CD14-positive monocyte (primary cell): ENCODE results near the gene C5AR2. TPM values are rescaled to one million over a fixed set of nuclear protein-coding genes. Genes with fewer than 3 reads are reported as not detected.
A peak's percentile ranks its signal among the peaks of the same experiment; 100 is the strongest.

Source experiments
- DNase-seq, 3 donors: peaks; one replicate each; pipeline ENCODE4 v3.0.0-alpha.2; 2011 to 2022
- H2AFZ ChIP-seq: 2 replicates; pipeline ENCODE4 v1.6.0; 2012; ENCODE audit warnings: mild to moderate bottlenecking, low read depth, low read length, inconsistent platforms; ENCODE audit not compliant: insufficient read depth, poor library complexity, severe bottlenecking
- H3K27ac ChIP-seq, 2 donors: 1 replicate in 1 of 2; 2 replicates in 1 of 2; pipeline ENCODE4 v1.5.1; 2012 to 2013; ENCODE audit warnings: low read length in 2 of 2, control low read depth in 1 of 2, inconsistent platforms in 1 of 2, low read depth in 1 of 2, mild to moderate bottlenecking in 1 of 2
- H3K27me3 ChIP-seq, 2 donors: one replicate each; pipeline versions ENCODE4 v1.6.0 to v1.6.1; 2011 to 2013; ENCODE audit warnings: low read length in 2 of 2; ENCODE audit not compliant: control insufficient read depth in 2 of 2, insufficient read depth in 2 of 2
- H3K36me3 ChIP-seq, 2 donors: replicated peaks in 1 of 2; 1 replicate in 1 of 2; 2 replicates in 1 of 2; pipeline versions ENCODE4 v1.5.1 to v1.6.1; 2012 to 2013; ENCODE audit warnings: low read length in 2 of 2, control low read depth in 1 of 2, inconsistent platforms in 1 of 2, mild to moderate bottlenecking in 1 of 2; ENCODE audit not compliant: insufficient read depth in 2 of 2, control insufficient read depth in 1 of 2
- H3K4me1 ChIP-seq, 2 donors: 1 replicate in 1 of 2; 2 replicates in 1 of 2; pipeline versions ENCODE4 v1.5.1 to v1.6.1; 2012 to 2013; ENCODE audit warnings: low read length in 2 of 2, control low read depth in 1 of 2, inconsistent platforms in 1 of 2, mild to moderate bottlenecking in 1 of 2, moderate library complexity in 1 of 2; ENCODE audit not compliant: insufficient read depth in 2 of 2, control insufficient read depth in 1 of 2
- H3K4me2 ChIP-seq: replicated peaks from 2 replicates; pipeline ENCODE3; 2012; ENCODE audit warnings: low read length, moderate library complexity, mild to moderate bottlenecking; ENCODE audit not compliant: poor library complexity, severe bottlenecking; ENCODE audit errors: extremely low read depth
- H3K4me3 ChIP-seq, 3 experiments: fragments of 200-600 bp in 1 of 3; sonication (generic) in 1 of 3; replicated peaks in 1 of 3; 1 replicate in 2 of 3; 2 replicates in 1 of 3; pipeline ENCODE4 v1.5.1; 2011 to 2013; ENCODE audit warnings: low read length in 3 of 3, mild to moderate bottlenecking in 3 of 3, control low read depth in 2 of 3, low read depth in 2 of 3, inconsistent platforms in 1 of 3, moderate library complexity in 1 of 3
- H3K79me2 ChIP-seq: 2 replicates; pipeline ENCODE4 v1.6.0; 2012; ENCODE audit warnings: mild to moderate bottlenecking, control low read depth, inconsistent platforms, low read length, moderate library complexity; ENCODE audit not compliant: insufficient read depth
- H3K9ac ChIP-seq: 2 replicates; pipeline ENCODE4 v1.6.0; 2017; ENCODE audit warnings: low read length, mild to moderate bottlenecking; ENCODE audit not compliant: insufficient read depth, poor library complexity, severe bottlenecking
- H3K9me3 ChIP-seq, 2 donors: replicated peaks in 1 of 2; 1 replicate in 1 of 2; 2 replicates in 1 of 2; pipeline versions ENCODE4 v1.5.1 to v1.6.1; 2012 to 2013; ENCODE audit warnings: low read length in 2 of 2, control low read depth in 1 of 2; ENCODE audit not compliant: control insufficient read depth in 1 of 2, insufficient read depth in 1 of 2
- H4K20me1 ChIP-seq: 2 replicates; pipeline ENCODE4 v1.6.0; 2012; ENCODE audit warnings: mild to moderate bottlenecking, low read length, control low read depth, moderate library complexity; ENCODE audit not compliant: insufficient read depth
- H3K27ac Mint-ChIP-seq, 7 donors: one replicate each; pipeline ENCODE4 v1.8.0; 2020; ENCODE audit warnings: mild to moderate bottlenecking in 7 of 7, mixed read lengths in 7 of 7, moderate library complexity in 6 of 7, inconsistent platforms in 2 of 7
- H3K27me3 Mint-ChIP-seq, 3 donors: one replicate each; pipeline ENCODE4 v1.8.0; 2021 to 2022; ENCODE audit warnings: low read depth in 3 of 3, mild to moderate bottlenecking in 3 of 3, mixed read lengths in 3 of 3, moderate library complexity in 3 of 3, inconsistent platforms in 1 of 3
- H3K36me3 Mint-ChIP-seq, 2 donors: one replicate each; pipeline ENCODE4 v1.8.0; 2020; ENCODE audit warnings: mixed read lengths in 2 of 2, inconsistent platforms in 1 of 2, mild to moderate bottlenecking in 1 of 2
- H3K4me1 Mint-ChIP-seq: one replicate; pipeline ENCODE4 v1.8.0; 2020; ENCODE audit warnings: mild to moderate bottlenecking, mixed read lengths
- H3K4me3 Mint-ChIP-seq, 2 donors: one replicate each; pipeline ENCODE4 v1.8.0; 2020; ENCODE audit warnings: mild to moderate bottlenecking in 2 of 2, mixed read lengths in 2 of 2, moderate library complexity in 1 of 2
- H3K9me3 Mint-ChIP-seq, 7 donors: one replicate each; pipeline ENCODE4 v1.8.0; 2020 to 2022; ENCODE audit warnings: mixed read lengths in 7 of 7, mild to moderate bottlenecking in 6 of 7, moderate library complexity in 6 of 7, inconsistent platforms in 2 of 7
- WGBS: methylation state at CpG from one replicate; pipeline ENCODE4 v1.1.5; 2013; ENCODE audit warnings: missing lambda C conversion rate; ENCODE audit not compliant: insufficient coverage; 5-methylcytosine and 5-hydroxymethylcytosine counted together
- intact Hi-C, 2 donors: fragments of 100-400 bp; cut with micrococcal nuclease; formaldehyde crosslinking; loops; one replicate each; pipeline versions ENCODE4 v1.15.0 to v1.15.1; 2023
- polyA plus RNA-seq, 3 donors: library from polyadenylated mRNA; depleted of rRNA in 1 of 3; unstranded in 2 of 3; stranded (reverse) in 1 of 3; fragments of 300-500 nt in 2 of 3; fragments of >200 nt in 1 of 3; fragmentation: Illumina TruSeq in 2 of 3; gene quantifications; 1 replicate in 2 of 3; 2 replicates in 1 of 3; pipeline ENCODE4 v1.2.3, GENCODE V29; 2012 to 2021
- TF ChIP-seq, protein P1 (sequence below): fragments of 200-600 bp; IDR thresholded peaks from one replicate; pipeline ENCODE4 v1.8.0; 2022; ENCODE audit warnings: antibody characterized with exemption, mild to moderate bottlenecking

Gene C5AR2
- polyA plus RNA-seq, 3 donors = 2.4 to 46.9 (median 4.3) TPM

DNA sequence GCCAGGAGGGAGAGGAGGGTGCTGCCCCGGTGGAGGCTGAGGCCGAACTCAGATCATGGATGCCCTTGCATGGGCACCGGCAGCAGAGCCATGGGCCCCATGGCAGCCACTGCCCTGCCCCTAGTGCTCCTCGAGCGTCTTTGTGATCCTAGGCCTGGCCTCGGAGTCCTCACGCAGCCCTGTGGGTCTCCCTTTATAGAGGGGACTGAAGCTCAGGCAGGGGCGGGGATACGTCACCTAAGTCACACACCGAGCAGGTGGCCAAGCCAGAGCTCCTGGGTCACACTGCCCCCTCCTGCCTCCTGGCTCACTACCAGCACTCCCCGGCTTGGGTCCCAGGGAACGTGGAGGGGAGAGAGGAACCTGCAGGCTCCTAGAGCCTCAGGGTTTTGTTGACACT is 45.8 kb downstream of the C5AR2 start:
- Mint-ChIP-seq H3K27me3 (peaks cover 1 to 4% (median 2%) of the 10 kb centered on the region in 3 donors), H3K4me1 (peaks cover 28% of the 10 kb centered on the region), H3K9me3 (peaks cover 0 to 2% (median 0%) of the 10 kb centered on the region in 7 donors), H3K36me3 (peaks cover 76 to 94% of the 10 kb centered on the region in 2 donors), H3K4me3 (no peak overlapping the region), H3K27ac (peak overlapping the region in 3 of 7 donors; percentile 19 to 60 (median 38))
- Histone ChIP-seq H3K9me3 (no peaks in the 10 kb centered on the region), H3K9ac (no peak overlapping the region), H3K27ac (no peak overlapping the region), H3K4me2 (no peak overlapping the region), H4K20me1 (no peaks in the 10 kb centered on the region), H3K4me3 (no peak overlapping the region), H2AFZ (no peak overlapping the region), H3K27me3 (no peaks in the 10 kb centered on the region), H3K79me2 (no peaks in the 10 kb centered on the region), H3K36me3 (peaks cover 84 to 92% of the 10 kb centered on the region in 2 donors), H3K4me1 (peaks cover 26 to 37% of the 10 kb centered on the region in 2 donors)
- 92% methylated on average over 6 of the region's 12 CpGs for WGBS
- no peak for DNase-seq
- TF ChIP-seq, protein P1, sequence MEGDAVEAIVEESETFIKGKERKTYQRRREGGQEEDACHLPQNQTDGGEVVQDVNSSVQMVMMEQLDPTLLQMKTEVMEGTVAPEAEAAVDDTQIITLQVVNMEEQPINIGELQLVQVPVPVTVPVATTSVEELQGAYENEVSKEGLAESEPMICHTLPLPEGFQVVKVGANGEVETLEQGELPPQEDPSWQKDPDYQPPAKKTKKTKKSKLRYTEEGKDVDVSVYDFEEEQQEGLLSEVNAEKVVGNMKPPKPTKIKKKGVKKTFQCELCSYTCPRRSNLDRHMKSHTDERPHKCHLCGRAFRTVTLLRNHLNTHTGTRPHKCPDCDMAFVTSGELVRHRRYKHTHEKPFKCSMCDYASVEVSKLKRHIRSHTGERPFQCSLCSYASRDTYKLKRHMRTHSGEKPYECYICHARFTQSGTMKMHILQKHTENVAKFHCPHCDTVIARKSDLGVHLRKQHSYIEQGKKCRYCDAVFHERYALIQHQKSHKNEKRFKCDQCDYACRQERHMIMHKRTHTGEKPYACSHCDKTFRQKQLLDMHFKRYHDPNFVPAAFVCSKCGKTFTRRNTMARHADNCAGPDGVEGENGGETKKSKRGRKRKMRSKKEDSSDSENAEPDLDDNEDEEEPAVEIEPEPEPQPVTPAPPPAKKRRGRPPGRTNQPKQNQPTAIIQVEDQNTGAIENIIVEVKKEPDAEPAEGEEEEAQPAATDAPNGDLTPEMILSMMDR = no peak
- intact Hi-C loops = no loop called here

GRCh38 chr19:47378246-47378645 is 46.3 kb downstream of the C5AR2 start:
- Histone ChIP-seq H3K9me3 (no peaks in the 10 kb centered on the region), H4K20me1 (no peaks in the 10 kb centered on the region), H3K4me2 (no peak overlapping the region), H3K9ac (no peak overlapping the region), H2AFZ (no peak overlapping the region), H3K4me1 (peaks cover 31 to 41% of the 10 kb centered on the region in 2 donors), H3K27me3 (no peaks in the 10 kb centered on the region), H3K4me3 (no peak overlapping the region), H3K79me2 (no peaks in the 10 kb centered on the region), H3K27ac (no peak overlapping the region), H3K36me3 (peaks cover 80 to 88% of the 10 kb centered on the region in 2 donors)
- TF ChIP-seq, protein P1 = no peak
- Mint-ChIP-seq H3K27ac (peak overlapping the region in 2 of 7 donors; percentile 38 to 83), H3K27me3 (peaks cover 1 to 4% (median 2%) of the 10 kb centered on the region in 3 donors), H3K4me1 (peaks cover 32% of the 10 kb centered on the region), H3K9me3 (peaks cover 0 to 2% (median 0%) of the 10 kb centered on the region in 7 donors), H3K4me3 (no peak overlapping the region), H3K36me3 (peaks cover 75 to 94% of the 10 kb centered on the region in 2 donors)
- no peak for DNase-seq
- WGBS = 96% methylated on average over 7 of the region's 11 CpGs
- intact Hi-C loops = no loop called here
